OCI-LY1 (cell line): ENCODE results near the gene LARP4B.

Source experiments
- H2AFZ ChIP-seq: fragments of 200-600 bp; sonication (generic), shearing (Covaris generic); 2 replicates; pipeline ENCODE4 v1.6.0; 2014; ENCODE audit warnings: antibody characterized with exemption, mild to moderate bottlenecking, low read length
- H3F3A ChIP-seq: fragments of 200-600 bp; sonication (generic), shearing (Covaris generic); 2 replicates; pipeline ENCODE4 v1.6.0; 2014; ENCODE audit warnings: mild to moderate bottlenecking, antibody characterized with exemption, low read length, moderate library complexity; ENCODE audit not compliant: insufficient read depth
- H3K27ac ChIP-seq: fragments of 200-600 bp; sonication (generic); 2 replicates; pipeline ENCODE4 v1.5.1; 2014; ENCODE audit warnings: low read length, mixed run types, mild to moderate bottlenecking, low read depth; ENCODE audit not compliant: poor library complexity, severe bottlenecking
- H3K27me3 ChIP-seq: fragments of 200-600 bp; sonication (generic); 2 replicates; pipeline ENCODE4 v1.6.0; 2014; ENCODE audit warnings: antibody characterized with exemption, mild to moderate bottlenecking, low read length, moderate library complexity; ENCODE audit not compliant: insufficient read depth
- H3K36me3 ChIP-seq: fragments of 200-600 bp; sonication (generic); 2 replicates; pipeline ENCODE4 v1.6.1; 2014; ENCODE audit warnings: mild to moderate bottlenecking, antibody characterized with exemption, low read length, moderate library complexity, mixed read lengths; ENCODE audit not compliant: insufficient read depth
- H3K4me1 ChIP-seq: fragments of 200-600 bp; sonication (generic); 2 replicates; pipeline ENCODE4 v1.5.1; 2014; ENCODE audit warnings: mild to moderate bottlenecking, low read length, moderate library complexity; ENCODE audit not compliant: insufficient read depth, severe bottlenecking
- H3K4me2 ChIP-seq: fragments of 200-600 bp; sonication (generic), shearing (Covaris generic); 2 replicates; pipeline ENCODE4 v1.6.1; 2014; ENCODE audit warnings: low read length
- H3K4me3 ChIP-seq: fragments of 200-600 bp; sonication (generic); 2 replicates; pipeline ENCODE4 v1.5.1; 2014; ENCODE audit warnings: low read length, low read depth, mild to moderate bottlenecking, mixed read lengths; ENCODE audit not compliant: poor library complexity, severe bottlenecking
- H3K79me2 ChIP-seq: fragments of 200-600 bp; shearing (Covaris generic); 2 replicates; pipeline ENCODE4 v1.6.1; 2016; ENCODE audit warnings: mixed run types, low read length, mixed read lengths; ENCODE audit not compliant: insufficient read depth
- H3K9ac ChIP-seq: fragments of 200-600 bp; sonication (generic), shearing (Covaris generic); 2 replicates; pipeline ENCODE4 v1.6.1; 2014; ENCODE audit warnings: mild to moderate bottlenecking, low read length, mixed read lengths
- H3K9me2 ChIP-seq: fragments of 200-600 bp; sonication (generic), shearing (Covaris generic); 2 replicates; pipeline ENCODE4 v1.6.1; 2014; ENCODE audit warnings: low read depth, mild to moderate bottlenecking, low read length, mixed read lengths
- H3K9me3 ChIP-seq: fragments of 200-600 bp; shearing (Covaris generic); 2 replicates; pipeline ENCODE4 v1.6.1; 2014; ENCODE audit warnings: low read length, mixed read lengths
- H4K20me1 ChIP-seq: fragments of 200-600 bp; sonication (generic), shearing (Covaris generic); 2 replicates; pipeline ENCODE4 v1.6.0; 2016; ENCODE audit warnings: mild to moderate bottlenecking, low read length; ENCODE audit not compliant: insufficient read depth
- EZH2 ChIP-seq: fragments of 200-600 bp; sonication (generic), shearing (Covaris generic); IDR thresholded peaks from 2 replicates; pipeline ENCODE4 v1.8.0; 2017; ENCODE audit warnings: borderline replicate concordance, mixed run types, mild to moderate bottlenecking, antibody characterized with exemption, low read length, moderate library complexity, mixed read lengths
- TF ChIP-seq, protein P1 (sequence below): fragments of 200-600 bp; sonication (generic), shearing (Covaris generic); IDR thresholded peaks from 2 replicates; pipeline ENCODE4 v1.5.1; 2017; ENCODE audit warnings: mild to moderate bottlenecking, antibody characterized with exemption, low read length, moderate library complexity, mixed read lengths

Gene LARP4B

DNA sequence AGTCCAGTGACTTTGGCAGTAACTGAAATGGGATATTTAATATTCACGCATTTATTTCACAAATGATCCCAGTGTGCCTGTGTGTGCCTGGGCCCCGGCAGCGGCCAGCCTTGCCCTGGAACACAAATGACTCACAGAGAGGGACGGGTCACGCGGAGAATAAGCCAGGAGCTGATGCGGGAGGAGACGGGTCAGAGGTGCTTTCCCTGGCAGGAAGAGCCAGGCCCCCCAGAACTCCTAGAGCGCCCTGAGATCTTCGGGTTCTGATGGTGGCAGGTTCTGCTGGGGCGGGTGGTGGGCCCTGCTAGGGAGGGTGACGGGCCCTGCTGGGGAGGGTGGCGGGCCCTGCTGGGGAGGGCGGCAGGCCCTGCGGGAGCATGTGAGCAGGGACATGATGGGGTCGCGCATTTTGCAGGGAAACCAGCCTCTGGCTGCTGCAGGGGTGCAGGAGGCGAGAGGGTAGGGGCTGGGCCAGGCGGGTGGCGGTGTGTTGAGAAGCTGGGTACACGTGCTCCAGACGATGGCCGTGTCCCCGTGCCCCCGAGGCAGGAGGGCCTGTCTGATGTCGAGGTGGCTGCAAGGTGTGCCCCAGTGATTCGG lies 157.8 kb downstream of the LARP4B start:
- TF ChIP-seq, protein P1, sequence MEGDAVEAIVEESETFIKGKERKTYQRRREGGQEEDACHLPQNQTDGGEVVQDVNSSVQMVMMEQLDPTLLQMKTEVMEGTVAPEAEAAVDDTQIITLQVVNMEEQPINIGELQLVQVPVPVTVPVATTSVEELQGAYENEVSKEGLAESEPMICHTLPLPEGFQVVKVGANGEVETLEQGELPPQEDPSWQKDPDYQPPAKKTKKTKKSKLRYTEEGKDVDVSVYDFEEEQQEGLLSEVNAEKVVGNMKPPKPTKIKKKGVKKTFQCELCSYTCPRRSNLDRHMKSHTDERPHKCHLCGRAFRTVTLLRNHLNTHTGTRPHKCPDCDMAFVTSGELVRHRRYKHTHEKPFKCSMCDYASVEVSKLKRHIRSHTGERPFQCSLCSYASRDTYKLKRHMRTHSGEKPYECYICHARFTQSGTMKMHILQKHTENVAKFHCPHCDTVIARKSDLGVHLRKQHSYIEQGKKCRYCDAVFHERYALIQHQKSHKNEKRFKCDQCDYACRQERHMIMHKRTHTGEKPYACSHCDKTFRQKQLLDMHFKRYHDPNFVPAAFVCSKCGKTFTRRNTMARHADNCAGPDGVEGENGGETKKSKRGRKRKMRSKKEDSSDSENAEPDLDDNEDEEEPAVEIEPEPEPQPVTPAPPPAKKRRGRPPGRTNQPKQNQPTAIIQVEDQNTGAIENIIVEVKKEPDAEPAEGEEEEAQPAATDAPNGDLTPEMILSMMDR, result no peak
- TF ChIP-seq EZH2, result no peak

DNA sequence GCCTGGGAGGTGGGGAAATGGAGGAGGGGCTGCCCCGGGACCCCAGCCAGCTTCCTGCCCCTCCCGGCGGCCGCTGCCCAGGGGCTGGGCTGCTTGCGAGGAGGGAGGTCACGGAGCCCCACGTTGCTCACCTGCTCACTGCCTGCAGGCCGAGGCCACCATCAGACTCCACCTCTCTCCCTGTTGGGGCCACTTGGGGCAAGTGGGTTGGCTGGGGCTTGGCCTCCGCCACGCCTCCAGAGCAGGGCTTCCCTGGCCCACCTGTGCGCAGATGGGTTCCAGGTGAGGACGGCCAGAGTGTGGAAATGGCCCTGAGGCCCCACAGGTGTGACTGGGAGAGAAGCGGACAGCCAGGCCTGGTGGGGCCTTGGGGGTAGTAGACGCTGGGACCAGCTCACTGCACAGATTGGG lies 159.3 kb downstream of the LARP4B start:
- Histone ChIP-seq H3K27ac (no peak overlapping the region), H3K9ac (no peak overlapping the region), H3F3A (no peaks in the 10 kb centered on the region), H3K79me2 (no peaks in the 10 kb centered on the region), H3K36me3 (no peaks in the 10 kb centered on the region; the same call in 1 of the 2 replicates), H3K4me1 (peaks cover 6% of the 10 kb centered on the region), H3K4me3 (no peak overlapping the region), H4K20me1 (no peaks in the 10 kb centered on the region), H3K9me2 (no peaks in the 10 kb centered on the region), H3K4me2 (no peak overlapping the region), H2AFZ (no peak overlapping the region), H3K27me3 (peaks cover 8% of the 10 kb centered on the region; the same call in 1 of the 2 replicates), H3K9me3 (peaks cover 10% of the 10 kb centered on the region)
- TF ChIP-seq EZH2, result no peak
- TF ChIP-seq, protein P1, result no peak

More for the DNA sequence above, 157.8 kb downstream of the LARP4B start:
- Histone ChIP-seq H4K20me1 (no peaks in the 10 kb centered on the region), H3K27me3 (peaks cover 8% of the 10 kb centered on the region; the same call in 1 of the 2 replicates), H3K4me2 (no peak overlapping the region), H3K4me1 (peaks cover 6% of the 10 kb centered on the region), H3K9me2 (no peaks in the 10 kb centered on the region), H3K9me3 (no peaks in the 10 kb centered on the region), H3K9ac (no peak overlapping the region), H3K36me3 (no peaks in the 10 kb centered on the region; the same call in 1 of the 2 replicates), H2AFZ (no peak overlapping the region), H3K79me2 (no peaks in the 10 kb centered on the region), H3K27ac (no peak overlapping the region), H3F3A (no peaks in the 10 kb centered on the region), H3K4me3 (no peak overlapping the region)

DNA sequence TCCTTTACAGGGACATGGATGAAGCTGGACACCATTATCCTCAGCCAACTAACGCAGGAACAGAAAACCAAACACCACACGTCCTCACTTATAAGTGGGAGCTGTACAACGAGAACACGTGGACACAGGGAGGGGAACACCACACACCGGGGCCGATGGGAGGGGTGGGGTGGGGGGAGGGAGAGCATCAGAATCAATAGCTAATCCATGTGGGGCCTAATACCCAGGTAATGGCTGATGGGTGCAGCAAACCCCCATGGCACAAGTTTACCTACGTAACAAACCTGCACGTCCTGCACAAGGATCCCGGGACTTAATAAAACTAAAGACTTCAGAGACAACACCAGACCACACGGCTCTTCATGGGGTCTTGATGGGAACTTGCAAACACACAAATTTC lies 159.9 kb downstream of the LARP4B start:
- Histone ChIP-seq H3K4me2 (no peak overlapping the region), H3F3A (no peaks in the 10 kb centered on the region), H3K4me1 (peaks cover 6% of the 10 kb centered on the region), H3K27ac (no peak overlapping the region), H4K20me1 (no peaks in the 10 kb centered on the region), H3K79me2 (no peaks in the 10 kb centered on the region), H3K4me3 (no peak overlapping the region), H3K9me2 (no peaks in the 10 kb centered on the region), H3K36me3 (no peaks in the 10 kb centered on the region; the same call in 1 of the 2 replicates), H3K9me3 (peaks cover 13% of the 10 kb centered on the region), H3K27me3 (peaks cover 8% of the 10 kb centered on the region; the same call in 1 of the 2 replicates), H3K9ac (no peak overlapping the region), H2AFZ (no peak overlapping the region)
- TF ChIP-seq EZH2, result no peak
- TF ChIP-seq, protein P1, result no peak
